H9 (cell line): ENCODE data around the gene ZDHHC1. TPM values are rescaled to one million over a fixed set of nuclear protein-coding genes. Genes with fewer than 3 reads are reported as not detected.

Source experiments
- DNase-seq: peaks from one replicate; pipeline ENCODE4 v3.0.0-alpha.2; 2017
- H2AFZ ChIP-seq: one replicate; pipeline ENCODE4 v1.6.1; 2013; ENCODE audit warnings: mild to moderate bottlenecking, low read length, control low read depth, moderate library complexity
- H2AK5ac ChIP-seq: 2 replicates; pipeline ENCODE4 v1.6.1; 2013; ENCODE audit warnings: low read length, control low read depth, mixed read lengths; ENCODE audit not compliant: insufficient read length
- H2BK120ac ChIP-seq: one replicate; pipeline ENCODE4 v1.6.1; 2013; ENCODE audit warnings: low read depth, mild to moderate bottlenecking, low read length, control low read depth, inconsistent platforms; ENCODE audit not compliant: poor library complexity, severe bottlenecking
- H2BK12ac ChIP-seq: 2 replicates; pipeline ENCODE4 v1.6.1; 2013; ENCODE audit warnings: low read length, control low read depth, mixed read lengths, low read depth; ENCODE audit not compliant: insufficient read length
- H2BK15ac ChIP-seq: 2 replicates; pipeline ENCODE4 v1.6.1; 2013; ENCODE audit warnings: low read depth, low read length, control low read depth
- H2BK20ac ChIP-seq: one replicate; pipeline ENCODE4 v1.6.1; 2013; ENCODE audit warnings: low read depth, mild to moderate bottlenecking, low read length, control low read depth, inconsistent platforms; ENCODE audit not compliant: poor library complexity, severe bottlenecking
- H2BK5ac ChIP-seq: 2 replicates; pipeline ENCODE4 v1.6.1; 2013; ENCODE audit warnings: low read length, control low read depth, mixed read lengths; ENCODE audit not compliant: insufficient read length
- H3K14ac ChIP-seq: 2 replicates; pipeline ENCODE4 v1.6.1; 2013; ENCODE audit warnings: low read length, control low read depth; ENCODE audit not compliant: insufficient read depth
- H3K18ac ChIP-seq: 2 replicates; pipeline ENCODE4 v1.6.1; 2013; ENCODE audit warnings: low read depth, mild to moderate bottlenecking, mixed read lengths, low read length, control low read depth; ENCODE audit not compliant: insufficient read length
- H3K23ac ChIP-seq: 2 replicates; pipeline ENCODE4 v1.6.1; 2013; ENCODE audit warnings: low read length, control low read depth, mixed read lengths, low read depth; ENCODE audit not compliant: insufficient read length
- H3K23me2 ChIP-seq: 2 replicates; pipeline ENCODE4 v1.6.1; 2013; ENCODE audit warnings: low read depth, mild to moderate bottlenecking, mixed read lengths, low read length, control low read depth; ENCODE audit not compliant: insufficient read length, poor library complexity, severe bottlenecking
- H3K27ac ChIP-seq: 2 replicates; pipeline ENCODE4 v1.5.1; 2013; ENCODE audit warnings: low read length, control low read depth, mixed read lengths, low read depth; ENCODE audit not compliant: insufficient read length
- H3K27me3 ChIP-seq: 2 replicates; pipeline ENCODE4 v1.6.1; 2013; ENCODE audit warnings: low read length, control low read depth, inconsistent platforms; ENCODE audit not compliant: insufficient read depth
- H3K4ac ChIP-seq: 2 replicates; pipeline ENCODE4 v1.6.1; 2013; ENCODE audit warnings: low read depth, mild to moderate bottlenecking, control low read depth, inconsistent platforms, low read length, moderate library complexity
- H3K4me1 ChIP-seq: 2 replicates; pipeline ENCODE4 v1.6.1; 2013; ENCODE audit warnings: low read length, control low read depth, inconsistent platforms; ENCODE audit not compliant: insufficient read depth
- H3K4me2 ChIP-seq: 2 replicates; pipeline ENCODE4 v1.6.1; 2013; ENCODE audit warnings: low read length, control low read depth, mixed read lengths; ENCODE audit not compliant: insufficient read length, insufficient read depth
- H3K56ac ChIP-seq: 2 replicates; pipeline ENCODE4 v1.6.1; 2013; ENCODE audit warnings: low read depth, mild to moderate bottlenecking, mixed read lengths, low read length, control low read depth; ENCODE audit not compliant: insufficient read length
- H3K79me1 ChIP-seq: 2 replicates; pipeline ENCODE4 v1.6.1; 2013; ENCODE audit warnings: low read depth, mild to moderate bottlenecking, moderate library complexity, low read length, control low read depth, inconsistent platforms; ENCODE audit not compliant: insufficient read depth, poor library complexity, severe bottlenecking
- H3K79me2 ChIP-seq: 2 replicates; pipeline ENCODE4 v1.6.1; 2013; ENCODE audit warnings: low read length, control low read depth, inconsistent platforms; ENCODE audit not compliant: insufficient read depth
- H3K9ac ChIP-seq: 2 replicates; pipeline ENCODE4 v1.6.1; 2013; ENCODE audit warnings: low read length, control low read depth, mixed read lengths; ENCODE audit not compliant: insufficient read length; ENCODE audit errors: extremely low read depth
- H3K9me3 ChIP-seq: one replicate; pipeline ENCODE4 v1.6.1; 2013; ENCODE audit warnings: low read depth, low read length, inconsistent platforms; ENCODE audit not compliant: control insufficient read depth
- H3T11ph ChIP-seq: one replicate; pipeline ENCODE4 v1.6.1; 2013; ENCODE audit warnings: mild to moderate bottlenecking, low read length, control low read depth, inconsistent platforms
- H4K20me1 ChIP-seq: one replicate; pipeline ENCODE4 v1.6.1; 2013; ENCODE audit not compliant: control insufficient read depth, insufficient read length, insufficient read depth
- H4K5ac ChIP-seq: 2 replicates; pipeline ENCODE4 v1.6.1; 2013; ENCODE audit warnings: low read depth, mild to moderate bottlenecking, mixed read lengths, low read length, control low read depth; ENCODE audit not compliant: insufficient read length
- H4K8ac ChIP-seq: replicated peaks from 2 replicates; pipeline ENCODE4 v1.6.1; 2013; ENCODE audit warnings: low read length, control low read depth, mixed read lengths, low read depth; ENCODE audit not compliant: insufficient read length
- H4K91ac ChIP-seq: 2 replicates; pipeline ENCODE4 v1.6.1; 2013; ENCODE audit warnings: low read depth, mild to moderate bottlenecking, moderate library complexity, mixed read lengths, low read length, control low read depth; ENCODE audit not compliant: insufficient read length
- H3K27ac Mint-ChIP-seq, 3 experiments: 2 replicates in 2 of 3; 3 replicates in 1 of 3; pipeline ENCODE4 v1.8.0; 2020 to 2021; ENCODE audit warnings: mixed read lengths in 3 of 3, mild to moderate bottlenecking in 1 of 3, moderate library complexity in 1 of 3
- H3K27me3 Mint-ChIP-seq: 2 replicates; pipeline ENCODE4 v1.8.0; 2021; ENCODE audit warnings: low read depth, mild to moderate bottlenecking, moderate library complexity, mixed read lengths
- H3K36me3 Mint-ChIP-seq, 3 experiments: 2 replicates in 2 of 3; 3 replicates in 1 of 3; pipeline ENCODE4 v1.8.0; 2020 to 2021; ENCODE audit warnings: low read depth in 3 of 3, mixed read lengths in 3 of 3; ENCODE audit not compliant: insufficient read depth in 1 of 3
- H3K4me1 Mint-ChIP-seq, 2 experiments: 2 replicates each; pipeline ENCODE4 v1.8.0; 2020; ENCODE audit warnings: mixed read lengths in 2 of 2
- H3K4me3 Mint-ChIP-seq, 2 experiments: 2 replicates in 1 of 2; 3 replicates in 1 of 2; pipeline ENCODE4 v1.8.0; 2020 to 2021; ENCODE audit warnings: mild to moderate bottlenecking in 2 of 2, mixed read lengths in 2 of 2, moderate library complexity in 1 of 2
- H3K9me3 Mint-ChIP-seq, 2 experiments: 2 replicates in 1 of 2; 3 replicates in 1 of 2; pipeline ENCODE4 v1.8.0; 2020; ENCODE audit warnings: mild to moderate bottlenecking in 2 of 2, mixed read lengths in 2 of 2, moderate library complexity in 1 of 2
- WGBS: extraction: QIAGEN DNeasy Blood & Tissue Kit; methylation state at CpG from one replicate; pipeline ENCODE4 v1.1.7; 2013; ENCODE audit warnings: missing lambda C conversion rate, low lambda C conversion rate, mixed read lengths; ENCODE audit not compliant: insufficient read length; ENCODE audit errors: extremely low coverage; 5-methylcytosine and 5-hydroxymethylcytosine counted together
- total RNA-seq: library from RNA; stranded (reverse); gene quantifications from 2 replicates; pipeline ENCODE4 v1.2.1, GENCODE V29; 2021
- TF ChIP-seq, protein P1 (sequence below): fragments of 200-600 bp; sonication (generic); conservative IDR thresholded peaks from 3 replicates; pipeline ENCODE4 v1.8.0; 2021; ENCODE audit warnings: antibody characterized with exemption, mild to moderate bottlenecking

ZDHHC1 gene
- total RNA-seq, 1 experiment from 2014 or later = 3.7 TPM

DNA sequence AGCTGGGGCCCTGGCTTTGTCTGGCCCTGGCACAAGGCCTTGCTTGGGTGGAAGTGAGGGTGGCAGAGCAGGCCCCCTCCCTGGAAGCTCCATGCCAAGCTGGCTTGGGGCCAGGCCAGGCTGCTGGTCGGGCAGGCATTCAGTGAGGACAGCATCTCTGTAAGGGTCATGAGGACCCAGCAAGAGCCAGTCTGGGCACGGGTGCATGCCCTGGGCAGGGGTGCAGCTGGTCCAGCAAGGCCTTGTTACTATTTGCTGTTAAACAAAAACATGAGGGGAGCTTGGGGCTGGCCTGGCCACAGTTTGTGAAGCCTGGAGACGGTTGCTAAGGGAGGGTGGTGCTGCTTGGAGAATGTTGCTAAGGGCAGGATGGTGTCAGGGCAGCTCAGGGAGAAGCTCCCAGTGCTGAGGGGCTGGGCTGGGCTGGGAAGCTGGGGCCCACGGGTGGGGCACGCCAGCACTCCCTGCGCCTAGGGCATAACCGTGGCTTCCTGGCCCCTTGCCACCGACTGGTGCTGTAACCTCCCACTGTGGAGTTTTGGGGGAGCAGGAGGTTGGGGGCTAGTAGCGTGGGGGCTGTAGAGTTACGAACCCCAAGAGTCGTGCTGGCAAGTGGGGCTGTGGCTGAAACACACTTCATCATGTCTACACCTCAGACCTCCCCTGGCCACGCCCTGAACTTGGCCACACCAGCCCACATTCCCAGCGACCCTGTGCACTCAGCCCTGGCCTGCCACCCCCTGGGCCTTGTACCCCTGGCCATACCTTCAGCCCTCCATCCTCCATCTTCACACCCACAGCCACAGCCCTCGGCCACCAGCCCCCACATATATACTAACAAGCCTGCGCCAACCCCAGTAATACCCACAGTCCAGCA is 24.6 kb downstream of the ZDHHC1 start:
- Histone ChIP-seq H4K91ac (no peak overlapping the region), H3K14ac (no peak overlapping the region), H3K9me3 (no peaks in the 10 kb centered on the region), H4K5ac (no peak overlapping the region), H3K4me1 (peaks cover 4% of the 10 kb centered on the region; the same call in 1 of the 2 replicates), H2BK120ac (no peak overlapping the region), H4K20me1 (no peaks in the 10 kb centered on the region), H3T11ph (no peak overlapping the region), H3K27me3 (peaks cover 25% of the 10 kb centered on the region; the same call in 1 of the 2 replicates), H3K79me2 (no peaks in the 10 kb centered on the region), H2BK12ac (no peak overlapping the region), H3K23me2 (peaks cover 3% of the 10 kb centered on the region), H3K9ac (no peak overlapping the region), H3K23ac (no peak overlapping the region), H3K4ac (no peak overlapping the region), H4K8ac (no peak overlapping the region), H3K79me1 (no peaks in the 10 kb centered on the region), H3K27ac (no peak overlapping the region), H3K4me2 (no peak overlapping the region), H2BK20ac (no peak overlapping the region), H3K56ac (no peak overlapping the region), H2AFZ (no peak overlapping the region), H2BK15ac (no peak overlapping the region), H3K18ac (peak overlapping the region; percentile 7), H2AK5ac (no peak overlapping the region), H2BK5ac (no peak overlapping the region)
- H3K27me3 Mint-ChIP-seq = peaks cover 76% of the 10 kb centered on the region
- TF ChIP-seq, protein P1, sequence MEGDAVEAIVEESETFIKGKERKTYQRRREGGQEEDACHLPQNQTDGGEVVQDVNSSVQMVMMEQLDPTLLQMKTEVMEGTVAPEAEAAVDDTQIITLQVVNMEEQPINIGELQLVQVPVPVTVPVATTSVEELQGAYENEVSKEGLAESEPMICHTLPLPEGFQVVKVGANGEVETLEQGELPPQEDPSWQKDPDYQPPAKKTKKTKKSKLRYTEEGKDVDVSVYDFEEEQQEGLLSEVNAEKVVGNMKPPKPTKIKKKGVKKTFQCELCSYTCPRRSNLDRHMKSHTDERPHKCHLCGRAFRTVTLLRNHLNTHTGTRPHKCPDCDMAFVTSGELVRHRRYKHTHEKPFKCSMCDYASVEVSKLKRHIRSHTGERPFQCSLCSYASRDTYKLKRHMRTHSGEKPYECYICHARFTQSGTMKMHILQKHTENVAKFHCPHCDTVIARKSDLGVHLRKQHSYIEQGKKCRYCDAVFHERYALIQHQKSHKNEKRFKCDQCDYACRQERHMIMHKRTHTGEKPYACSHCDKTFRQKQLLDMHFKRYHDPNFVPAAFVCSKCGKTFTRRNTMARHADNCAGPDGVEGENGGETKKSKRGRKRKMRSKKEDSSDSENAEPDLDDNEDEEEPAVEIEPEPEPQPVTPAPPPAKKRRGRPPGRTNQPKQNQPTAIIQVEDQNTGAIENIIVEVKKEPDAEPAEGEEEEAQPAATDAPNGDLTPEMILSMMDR = no peak
- no peak for DNase-seq
- no peak overlapping the region for H3K27ac Mint-ChIP-seq
- no peaks in the 10 kb centered on the region for H3K9me3 Mint-ChIP-seq
- no peaks in the 10 kb centered on the region for H3K36me3 Mint-ChIP-seq
- H3K4me1 Mint-ChIP-seq = peaks cover 27 to 41% of the 10 kb centered on the region in 2 experiments
- H3K4me3 Mint-ChIP-seq = peak overlapping the region in 1 of 2 experiments; percentile 46; a peak in 2 of 5 replicates
- no CpG with 5 or more reads among the region's 15 CpGs for WGBS
